ENCODE measurements around the gene PTGS1. TPM values are rescaled to one million over a fixed set of nuclear protein-coding genes. Genes with fewer than 3 reads are reported as not detected.
A peak's percentile ranks its signal among the peaks of the same experiment; 100 is the strongest.

Gene PTGS1
- total RNA-seq, 1 donor from 2014 or later: 0.23 TPM

- Mint-ChIP-seq H3K27ac (ENCODE audit: unreplicated experiment) (no peak overlapping the region), H3K4me3 (ENCODE audit: unreplicated experiment) (no peak overlapping the region), H3K27me3 (ENCODE audit: low read depth, unreplicated experiment) (peaks cover 8% of the 10 kb centered on the region), H3K36me3 (ENCODE audit: low read depth, unreplicated experiment) (no peaks in the 10 kb centered on the region), H3K4me1 (ENCODE audit: low read depth, unreplicated experiment) (peaks cover 8% of the 10 kb centered on the region), H3K9me3 (ENCODE audit: unreplicated experiment) (peaks cover 3% of the 10 kb centered on the region)
- H3K79me2 ChIP-seq (ENCODE audit: insufficient read depth, low read length): no peaks in the 10 kb centered on the region
- H3K4me1 ChIP-seq (ENCODE audit: insufficient read depth, low read length): no peaks in the 10 kb centered on the region
- H2AFZ ChIP-seq (ENCODE audit: low read depth, low read length): peak overlapping the region; percentile 32
- peak; percentile 36 for DNase-seq (ENCODE audit: low read depth)
- H3K4me2 ChIP-seq (ENCODE audit: low read length): no peak overlapping the region
- no peak overlapping the region for H3K27ac ChIP-seq (ENCODE audit: low read depth, low read length)
- H3K9ac ChIP-seq (ENCODE audit: low read length): no peak overlapping the region
- no peaks in the 10 kb centered on the region for H3K9me3 ChIP-seq (ENCODE audit: insufficient read depth, low read depth, low read length)
- no peaks in the 10 kb centered on the region for H3K27me3 ChIP-seq (ENCODE audit: insufficient read depth, low read length)
- H3K36me3 ChIP-seq (ENCODE audit: insufficient read depth, low read length): no peaks in the 10 kb centered on the region
- H3K4me3 ChIP-seq (ENCODE audit: insufficient read depth, low read depth, low read length): no peak overlapping the region
- H4K20me1 ChIP-seq (ENCODE audit: insufficient read depth, low read length): no peaks in the 10 kb centered on the region
- TF ChIP-seq CTCF (IDR thresholded peaks at IDR 0.05; ENCODE audit: insufficient read depth, low read depth, low read length): no peak
- TF ChIP-seq EZH2 (IDR thresholded peaks at IDR 0.05; ENCODE audit: insufficient read depth, low read length): no peak
- FAIRE-seq: no peak
Measured at GRCh38 chr9:122389799-122390481, 19.1 kb downstream of the PTGS1 start.

- DNase-seq (ENCODE audit: low read depth) (no peak), FAIRE-seq (no peak)
- Histone ChIP-seq H3K4me3 (ENCODE audit: insufficient read depth, low read depth, low read length) (no peak overlapping the region), H3K27ac (ENCODE audit: low read depth, low read length) (no peak overlapping the region), H3K9me3 (ENCODE audit: insufficient read depth, low read depth, low read length) (no peaks in the 10 kb centered on the region), H3K79me2 (ENCODE audit: insufficient read depth, low read length) (no peaks in the 10 kb centered on the region), H3K27me3 (ENCODE audit: insufficient read depth, low read length) (no peaks in the 10 kb centered on the region), H3K9ac (ENCODE audit: low read length) (no peak overlapping the region), H3K4me2 (ENCODE audit: low read length) (no peak overlapping the region), H2AFZ (ENCODE audit: low read depth, low read length) (no peak overlapping the region), H3K4me1 (ENCODE audit: insufficient read depth, low read length) (no peaks in the 10 kb centered on the region), H4K20me1 (ENCODE audit: insufficient read depth, low read length) (no peaks in the 10 kb centered on the region), H3K36me3 (ENCODE audit: insufficient read depth, low read length) (no peaks in the 10 kb centered on the region)
- H3K27me3 Mint-ChIP-seq (ENCODE audit: low read depth, unreplicated experiment): peaks cover 8% of the 10 kb centered on the region
- H3K36me3 Mint-ChIP-seq (ENCODE audit: low read depth, unreplicated experiment): no peaks in the 10 kb centered on the region
- peaks cover 3% of the 10 kb centered on the region for H3K9me3 Mint-ChIP-seq (ENCODE audit: unreplicated experiment)
- TF ChIP-seq CTCF (IDR thresholded peaks at IDR 0.05; ENCODE audit: insufficient read depth, low read depth, low read length) (no peak), EZH2 (IDR thresholded peaks at IDR 0.05; ENCODE audit: insufficient read depth, low read length) (no peak)
- peaks cover 9% of the 10 kb centered on the region for H3K4me1 Mint-ChIP-seq (ENCODE audit: low read depth, unreplicated experiment)
- no peak overlapping the region for H3K4me3 Mint-ChIP-seq (ENCODE audit: unreplicated experiment)
- H3K27ac Mint-ChIP-seq (ENCODE audit: unreplicated experiment): no peak overlapping the region
Measured at GRCh38 chr9:122392284-122392683, 21.5 kb downstream of the PTGS1 start.

GRCh38 chr9:122392714-122393113, 21.9 kb downstream of the PTGS1 start:
- H3K4me1 ChIP-seq (ENCODE audit: insufficient read depth, low read length): no peaks in the 10 kb centered on the region
- no peaks in the 10 kb centered on the region for H3K79me2 ChIP-seq (ENCODE audit: insufficient read depth, low read length)
- Mint-ChIP-seq H3K36me3 (ENCODE audit: low read depth, unreplicated experiment) (no peaks in the 10 kb centered on the region), H3K4me3 (ENCODE audit: unreplicated experiment) (no peak overlapping the region), H3K27ac (ENCODE audit: unreplicated experiment) (no peak overlapping the region), H3K27me3 (ENCODE audit: low read depth, unreplicated experiment) (peaks cover 8% of the 10 kb centered on the region), H3K4me1 (ENCODE audit: low read depth, unreplicated experiment) (peaks cover 9% of the 10 kb centered on the region), H3K9me3 (ENCODE audit: unreplicated experiment) (peaks cover 3% of the 10 kb centered on the region)
- H3K9ac ChIP-seq (ENCODE audit: low read length): no peak overlapping the region
- TF ChIP-seq CTCF (IDR thresholded peaks at IDR 0.05; ENCODE audit: insufficient read depth, low read depth, low read length): no peak
- no peak for TF ChIP-seq EZH2 (IDR thresholded peaks at IDR 0.05; ENCODE audit: insufficient read depth, low read length)
- no peaks in the 10 kb centered on the region for H3K36me3 ChIP-seq (ENCODE audit: insufficient read depth, low read length)
- FAIRE-seq: no peak
- H3K27me3 ChIP-seq (ENCODE audit: insufficient read depth, low read length): no peaks in the 10 kb centered on the region
- no peaks in the 10 kb centered on the region for H4K20me1 ChIP-seq (ENCODE audit: insufficient read depth, low read length)
- H3K27ac ChIP-seq (ENCODE audit: low read depth, low read length): no peak overlapping the region
- H3K4me2 ChIP-seq (ENCODE audit: low read length): no peak overlapping the region
- no peaks in the 10 kb centered on the region for H3K9me3 ChIP-seq (ENCODE audit: insufficient read depth, low read depth, low read length)
- H2AFZ ChIP-seq (ENCODE audit: low read depth, low read length): no peak overlapping the region
- H3K4me3 ChIP-seq (ENCODE audit: insufficient read depth, low read depth, low read length): no peak overlapping the region
- no peak for DNase-seq (ENCODE audit: low read depth)

All from astrocyte (in vitro differentiated cells and primary cell).